HUDEP-2 (cell line): ENCODE results near the gene HPD.
A peak's percentile ranks its signal among the peaks of the same experiment; 100 is the strongest.

Experiments
- DNase-seq, 76 experiments: peaks; one replicate each; lab custom pipeline; 2025; ENCODE audit not compliant: unreplicated experiment in 76 of 76; lab: John Stamatoyannopoulos, UW

HPD gene

DNA sequence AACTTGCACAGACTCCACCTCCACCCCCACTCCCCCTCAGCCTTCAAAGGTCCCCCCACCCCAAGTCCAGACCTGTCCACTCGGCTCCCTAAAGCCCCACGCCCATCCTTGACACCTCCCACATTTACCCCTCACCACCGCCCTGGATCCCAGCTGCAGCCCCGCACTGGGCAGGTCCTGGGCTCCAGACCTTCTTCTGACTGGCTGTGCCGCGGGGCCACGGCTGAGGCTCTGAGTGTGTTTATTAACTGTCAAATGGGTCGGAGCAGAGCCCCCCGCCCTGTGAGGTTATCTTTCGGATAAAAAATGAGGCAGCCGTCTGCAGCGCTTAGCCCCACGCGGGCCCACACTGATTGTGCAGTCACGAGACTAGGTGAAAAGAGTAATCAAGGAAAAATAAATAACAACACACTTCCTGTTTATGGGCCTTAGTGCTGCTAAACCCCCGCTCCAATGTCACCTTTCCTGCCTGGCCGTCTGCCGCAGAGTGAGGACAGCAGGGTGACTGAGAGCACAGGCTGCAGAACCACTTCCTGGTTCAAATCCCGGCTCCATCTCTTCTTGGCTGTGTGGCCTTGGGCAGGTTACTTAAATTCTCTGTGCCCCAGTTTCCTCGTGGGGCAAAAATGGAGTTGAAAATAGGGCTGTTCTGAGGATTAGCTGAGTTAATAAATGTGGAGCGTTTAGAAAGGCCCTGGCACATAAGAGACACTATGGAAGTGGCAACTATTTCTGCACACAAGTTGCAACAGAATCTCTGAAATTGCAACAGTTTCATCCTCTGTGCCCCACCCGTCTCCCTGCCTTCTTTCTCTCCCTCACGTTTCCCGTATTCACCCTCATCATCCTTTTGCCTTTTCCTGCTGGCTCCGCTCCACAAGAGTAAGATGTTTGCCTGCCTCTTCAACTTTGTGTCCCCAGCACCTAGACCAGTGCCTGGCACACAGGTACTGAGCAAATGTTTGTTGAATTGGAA, 45.5 kb downstream of the HPD start:
- DNase-seq: no peak

DNA sequence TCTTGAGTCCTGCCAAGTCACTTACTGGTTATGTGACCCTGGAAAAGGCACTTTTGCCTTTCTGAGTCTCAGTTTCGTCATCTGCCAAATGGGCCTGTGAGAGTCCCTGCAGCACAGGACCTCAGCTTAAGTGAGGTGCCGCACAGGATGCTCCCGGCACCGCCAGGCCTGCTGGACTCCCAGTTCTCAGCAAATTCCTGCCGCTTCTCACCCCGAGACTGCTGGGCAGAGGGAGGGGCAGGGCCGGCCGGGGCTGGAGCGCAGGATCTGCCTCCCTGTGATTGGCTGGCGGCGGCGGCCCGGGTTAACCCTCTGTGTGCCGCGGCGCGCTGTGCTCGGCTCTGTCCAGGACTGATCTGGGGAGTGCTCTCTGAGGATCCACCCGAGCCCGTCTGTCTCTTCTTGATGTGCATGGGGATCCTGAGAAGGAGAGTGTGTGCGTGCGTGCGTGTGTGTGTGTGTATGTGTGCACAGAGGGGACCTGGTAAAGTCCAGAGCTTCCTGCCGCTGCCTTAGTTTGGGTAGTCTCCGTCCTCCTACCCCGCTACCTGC, 46.3 kb downstream of the HPD start:
- DNase-seq: peak in 65 of 76 experiments; percentile 12 to 76 (median 58)

DNA sequence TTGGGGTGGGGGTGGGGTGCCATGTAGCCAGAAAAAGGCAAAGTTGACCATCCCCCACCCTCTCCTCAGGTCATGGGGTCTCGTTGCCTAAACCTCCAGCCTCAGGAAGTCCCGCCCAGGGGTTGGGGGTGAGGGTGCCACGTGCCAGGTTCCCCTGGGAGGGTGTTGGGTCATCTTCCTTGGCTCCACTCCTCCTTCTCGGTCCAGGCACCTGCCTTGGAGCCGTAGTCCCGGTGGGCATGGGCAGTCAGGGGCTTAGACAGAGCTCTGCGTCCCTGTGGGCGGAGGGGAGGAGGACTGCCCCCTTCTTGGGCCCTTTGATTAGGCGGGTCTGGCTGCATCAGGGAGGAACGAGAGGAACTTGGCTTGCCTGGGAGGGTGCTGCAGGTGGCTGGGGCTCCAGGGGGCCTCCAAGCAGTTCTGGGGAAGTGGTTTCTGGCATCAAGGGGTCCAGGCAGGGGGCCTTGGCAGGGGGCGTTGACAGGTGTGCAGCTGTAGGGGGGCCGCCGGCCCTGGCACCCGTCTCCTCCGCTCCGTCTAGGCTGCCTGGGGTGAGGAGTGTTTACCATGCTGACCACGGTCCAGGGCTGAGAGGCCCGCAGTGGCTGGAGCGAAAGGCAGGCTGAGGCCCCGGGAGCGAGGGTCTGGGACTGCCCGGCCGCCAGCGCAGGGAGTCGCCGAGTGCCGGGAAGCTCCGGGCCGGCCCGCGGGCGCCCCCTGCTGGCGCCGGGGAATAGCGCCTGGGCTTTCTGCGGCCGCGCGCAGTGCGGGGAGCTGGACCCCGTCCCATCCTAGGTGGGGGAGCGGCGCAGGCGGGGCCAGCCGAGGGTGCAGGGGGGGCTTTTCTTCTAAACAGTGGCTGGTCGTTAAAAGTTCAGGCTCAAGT, 47.0 kb downstream of the HPD start:
- DNase-seq: peak in 45 of 76 experiments; percentile 7 to 68 (median 41)

DNA sequence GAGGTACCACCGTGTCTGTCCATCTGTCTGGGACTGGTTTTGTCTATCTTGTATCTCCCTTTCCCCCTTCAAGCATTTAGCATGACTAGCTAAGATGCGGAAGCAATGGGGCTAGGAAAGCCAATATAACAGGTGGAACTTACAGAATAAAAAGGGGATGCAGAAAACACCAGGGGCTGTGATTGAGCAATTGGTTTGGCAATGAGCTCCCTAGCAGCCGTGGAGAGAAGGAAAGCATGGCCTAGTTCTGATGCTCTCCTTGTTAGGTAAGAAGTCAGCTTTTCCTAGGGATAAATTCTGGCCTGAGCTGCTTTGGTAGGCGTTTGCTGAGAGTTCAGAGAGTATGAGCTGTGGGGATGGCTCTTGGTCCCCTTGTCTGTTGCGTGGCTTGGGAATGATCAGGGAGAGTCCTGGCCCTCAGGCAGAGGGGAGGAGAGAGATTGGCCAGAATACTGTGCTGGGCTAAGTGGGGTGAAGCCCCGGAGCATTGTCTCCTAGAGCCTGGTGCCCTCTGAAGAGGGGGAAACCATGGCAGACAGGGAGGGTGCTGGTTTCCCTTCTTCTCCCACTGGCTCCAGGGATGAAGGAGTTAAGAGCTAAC, 47.7 kb downstream of the HPD start:
- no peak for DNase-seq

DNA sequence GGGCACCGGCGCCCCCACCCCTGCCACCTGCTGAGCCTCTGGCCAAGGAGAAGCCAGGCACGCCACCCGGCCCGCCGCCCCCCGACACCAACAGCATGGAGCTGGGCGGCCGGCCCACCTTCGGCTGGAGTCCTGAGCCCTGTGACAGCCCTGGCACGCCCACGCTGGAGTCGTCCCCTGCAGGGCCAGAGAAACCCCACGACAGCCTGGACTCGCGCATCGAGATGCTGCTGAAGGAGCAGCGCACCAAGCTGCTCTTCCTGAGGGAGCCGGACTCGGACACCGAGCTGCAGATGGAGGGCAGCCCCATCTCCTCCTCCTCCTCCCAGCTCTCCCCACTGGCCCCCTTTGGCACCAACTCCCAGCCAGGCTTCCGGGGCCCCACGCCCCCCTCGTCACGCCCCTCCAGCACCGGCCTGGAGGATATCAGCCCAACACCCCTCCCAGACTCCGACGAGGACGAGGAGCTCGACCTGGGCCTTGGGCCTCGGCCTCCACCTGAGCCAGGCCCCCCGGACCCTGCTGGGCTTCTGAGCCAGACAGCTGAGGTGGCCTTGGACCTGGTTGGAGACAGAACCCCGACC, 48.3 kb downstream of the HPD start:
- no peak for DNase-seq

DNA sequence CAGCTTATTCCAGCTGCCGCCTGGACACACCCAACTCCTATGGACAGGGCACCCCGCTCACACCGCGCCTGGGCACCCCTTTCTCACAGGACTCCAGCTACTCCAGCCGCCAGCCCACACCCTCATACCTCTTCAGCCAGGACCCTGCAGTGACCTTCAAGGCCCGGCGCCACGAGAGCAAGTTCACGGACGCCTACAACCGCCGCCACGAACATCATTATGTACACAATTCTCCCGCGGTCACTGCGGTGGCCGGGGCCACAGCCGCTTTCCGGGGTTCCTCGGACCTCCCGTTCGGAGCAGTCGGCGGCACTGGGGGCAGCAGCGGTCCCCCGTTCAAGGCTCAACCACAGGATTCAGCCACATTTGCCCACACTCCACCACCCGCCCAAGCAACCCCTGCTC, 48.9 kb downstream of the HPD start:
- DNase-seq: no peak

DNA sequence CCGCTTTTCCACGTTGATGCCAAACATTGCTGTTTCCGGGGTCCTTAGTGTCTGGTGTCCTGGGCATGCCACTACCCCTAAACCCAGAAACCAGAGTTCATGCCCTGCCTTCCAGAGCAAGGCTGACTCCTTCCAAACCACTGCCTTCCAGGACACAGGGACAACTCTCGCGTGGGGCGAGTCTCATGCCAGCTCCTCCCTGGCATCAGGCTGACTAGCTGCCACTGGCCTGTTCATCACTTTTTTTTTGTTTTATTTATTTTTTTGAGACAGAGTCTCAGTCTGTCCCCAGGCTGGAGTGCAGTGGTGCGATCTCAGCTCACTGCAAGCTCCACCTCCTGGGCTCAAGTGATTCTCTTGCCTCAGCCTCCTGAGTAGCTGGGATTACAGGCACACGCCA, 50.0 kb downstream of the HPD start:
- no peak for DNase-seq

DNA sequence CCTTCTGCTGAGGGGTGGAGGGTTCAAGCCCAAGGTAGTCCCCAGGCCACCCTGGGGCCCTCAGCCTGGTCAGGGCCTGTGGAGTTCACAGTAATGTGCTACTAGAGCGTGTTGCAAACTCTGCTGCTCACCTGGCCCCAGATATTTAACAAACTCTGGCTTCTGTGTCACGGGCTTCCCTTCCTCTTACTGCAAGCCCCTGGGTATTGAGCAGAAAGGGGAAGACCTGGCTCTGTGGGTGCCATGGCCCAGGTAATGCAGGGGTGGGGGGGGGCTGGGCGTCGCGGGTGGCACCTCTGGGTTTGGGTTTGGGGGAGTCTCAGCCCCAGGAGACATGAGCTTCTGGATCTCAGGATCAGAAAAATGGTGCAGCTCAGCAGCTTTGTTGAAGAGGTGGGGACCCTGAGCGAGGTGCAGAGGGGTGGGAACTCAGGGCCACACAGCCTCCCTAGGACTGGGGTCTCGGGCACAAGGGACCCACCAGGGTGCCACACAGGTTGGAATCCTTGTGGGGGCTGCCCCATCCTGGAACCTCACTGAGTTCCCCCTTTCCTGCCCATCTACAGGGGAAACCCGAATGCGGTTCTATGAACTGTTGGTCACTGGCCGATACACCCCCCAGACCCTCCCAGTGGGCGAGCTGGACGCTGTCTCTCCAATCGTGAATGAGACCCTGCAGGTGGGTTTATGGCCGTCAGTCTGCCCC, 50.9 kb downstream of the HPD start:
- DNase-seq: no peak

DNA sequence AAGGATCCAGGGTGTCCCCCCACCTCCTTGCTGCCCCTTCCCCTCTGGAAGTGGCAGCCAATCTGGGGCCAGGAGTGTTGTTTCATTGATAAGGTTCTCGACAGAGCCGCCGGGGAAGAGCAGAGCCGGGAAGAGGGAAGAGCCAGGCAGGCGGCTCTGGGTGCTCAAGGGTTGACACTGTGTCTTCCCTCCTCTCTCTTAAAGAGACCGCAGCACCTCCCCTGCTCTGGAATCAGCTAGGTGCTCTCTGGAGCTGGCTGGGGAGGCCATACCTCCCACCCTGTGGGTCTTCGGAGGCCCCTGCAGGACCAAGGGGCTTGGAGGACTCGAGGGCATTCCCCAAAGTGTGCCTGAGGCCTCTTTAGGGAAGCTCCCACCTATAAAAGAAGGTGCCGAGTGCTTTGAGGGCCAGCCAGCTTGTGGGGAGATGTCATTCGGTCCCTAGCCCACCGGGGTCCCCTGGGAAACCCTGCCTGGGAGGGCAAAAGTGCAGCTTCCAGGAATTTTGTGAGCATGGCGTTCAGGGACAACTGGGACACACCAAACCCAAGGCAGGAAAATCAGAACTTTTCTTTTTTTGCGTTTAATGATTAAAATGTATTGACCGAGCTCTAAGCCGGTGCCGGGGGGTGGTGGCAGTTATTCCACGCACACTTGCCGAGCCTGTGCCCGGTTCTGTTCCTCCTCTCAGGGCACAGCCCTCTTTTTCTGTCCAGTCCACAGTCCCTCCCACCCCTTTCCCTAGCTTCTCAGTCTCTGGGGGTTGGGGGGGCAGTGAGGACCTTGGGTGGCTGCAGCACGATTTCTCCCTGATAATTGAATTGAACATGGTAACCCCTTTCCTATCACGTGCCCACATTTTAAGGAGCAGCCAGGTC, 51.9 kb downstream of the HPD start:
- no peak for DNase-seq

DNA sequence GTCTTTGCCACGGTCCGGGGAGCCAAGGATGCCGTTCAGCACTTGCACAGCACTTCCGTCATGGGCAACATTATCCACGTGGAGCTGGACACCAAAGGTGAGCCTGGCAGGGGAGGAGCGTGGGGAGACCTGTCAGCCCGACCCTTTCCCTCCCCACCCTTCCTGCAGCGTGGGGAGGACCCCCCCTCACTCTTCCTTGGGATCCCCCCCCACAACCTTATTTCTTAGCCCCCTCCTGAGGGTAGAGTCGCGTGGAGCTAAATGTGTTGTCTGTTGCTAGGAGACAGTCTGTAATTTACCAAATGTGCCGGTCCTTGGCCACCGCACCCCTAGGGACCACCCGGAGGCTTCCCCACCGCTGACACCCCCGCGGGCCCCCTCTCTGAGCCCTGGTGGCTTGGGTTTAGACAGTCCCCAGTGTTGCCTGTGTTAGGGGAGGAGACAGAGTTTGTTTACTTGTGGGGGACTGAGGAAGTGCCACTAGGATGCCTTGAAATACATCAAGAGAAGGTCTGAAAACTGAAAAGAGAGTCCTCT, 52.6 kb downstream of the HPD start:
- no peak for DNase-seq

DNA sequence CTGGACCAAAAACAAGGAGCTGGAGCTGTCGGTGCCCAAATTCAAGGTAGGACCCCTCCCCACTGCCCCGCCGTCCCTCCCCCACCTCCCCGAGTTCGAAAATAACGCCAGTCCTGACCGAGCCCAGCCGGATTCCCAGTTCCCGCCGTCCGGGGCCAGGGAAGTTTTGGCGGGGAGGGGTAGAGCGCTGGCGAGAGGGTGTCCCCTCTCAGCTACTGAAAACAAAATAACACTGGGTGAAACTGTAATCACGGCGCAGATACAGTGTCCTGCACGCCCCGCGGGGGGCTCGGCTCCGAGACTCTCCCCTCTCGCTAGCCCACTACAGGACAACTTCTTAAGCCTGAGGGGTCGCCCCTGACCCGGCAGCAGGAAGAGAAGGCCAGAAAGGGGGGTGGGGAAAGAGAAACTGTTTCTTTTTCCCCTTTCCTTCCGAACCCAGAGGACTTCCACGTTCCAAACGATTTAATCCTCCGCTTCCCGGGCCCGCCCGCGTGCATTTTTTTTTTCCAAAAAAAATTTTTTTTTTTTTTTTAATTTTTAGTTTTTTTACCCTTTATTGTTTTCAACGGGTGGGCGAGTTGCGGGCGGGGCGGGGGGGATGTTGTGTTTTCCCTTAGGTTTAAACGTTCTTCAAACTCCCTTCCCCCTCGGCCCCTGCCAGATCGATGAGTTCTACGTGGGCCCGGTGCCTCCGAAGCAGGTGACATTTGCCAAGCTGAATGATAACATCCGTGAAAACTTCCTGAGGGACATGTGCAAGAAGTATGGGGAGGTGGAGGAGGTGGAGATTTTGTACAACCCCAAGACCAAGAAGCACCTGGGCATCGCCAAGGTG, 53.3 kb downstream of the HPD start:
- DNase-seq: peak in 4 of 76 experiments; percentile 10 to 46 (median 14)

DNA sequence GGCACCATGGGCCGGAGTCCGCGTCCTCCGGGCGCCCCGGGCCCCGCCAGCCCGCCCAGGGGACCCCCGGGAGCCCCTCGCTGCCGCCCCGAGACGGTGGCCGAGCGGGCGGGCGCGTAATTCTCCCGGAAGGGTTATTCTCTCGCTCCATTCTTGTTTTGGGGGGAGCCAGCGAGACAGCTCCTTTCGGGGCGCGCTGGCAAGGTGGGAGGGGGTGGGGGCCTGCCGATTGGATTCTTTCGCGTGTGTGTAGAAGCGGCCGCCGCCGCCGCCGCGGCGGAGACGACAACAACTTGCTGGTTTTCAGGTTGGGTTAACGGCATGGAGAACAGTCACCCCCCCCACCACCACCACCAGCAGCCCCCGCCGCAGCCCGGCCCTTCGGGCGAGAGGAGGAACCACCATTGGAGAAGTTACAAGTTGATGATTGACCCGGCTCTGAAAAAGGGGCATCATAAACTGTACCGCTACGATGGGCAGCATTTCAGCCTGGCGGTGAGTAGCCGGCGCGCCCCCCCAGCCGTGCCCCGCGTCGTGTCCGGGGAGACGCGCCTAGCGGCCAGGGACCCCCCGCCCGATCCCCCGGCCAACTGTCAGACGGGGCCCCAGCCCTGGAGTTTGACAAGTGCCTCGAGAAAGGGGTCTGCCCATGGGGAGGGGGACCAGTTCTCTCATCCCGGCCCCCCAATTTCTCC, 54.1 kb downstream of the HPD start:
- DNase-seq: peak in 15 of 76 experiments; percentile 9 to 36 (median 20)

DNA sequence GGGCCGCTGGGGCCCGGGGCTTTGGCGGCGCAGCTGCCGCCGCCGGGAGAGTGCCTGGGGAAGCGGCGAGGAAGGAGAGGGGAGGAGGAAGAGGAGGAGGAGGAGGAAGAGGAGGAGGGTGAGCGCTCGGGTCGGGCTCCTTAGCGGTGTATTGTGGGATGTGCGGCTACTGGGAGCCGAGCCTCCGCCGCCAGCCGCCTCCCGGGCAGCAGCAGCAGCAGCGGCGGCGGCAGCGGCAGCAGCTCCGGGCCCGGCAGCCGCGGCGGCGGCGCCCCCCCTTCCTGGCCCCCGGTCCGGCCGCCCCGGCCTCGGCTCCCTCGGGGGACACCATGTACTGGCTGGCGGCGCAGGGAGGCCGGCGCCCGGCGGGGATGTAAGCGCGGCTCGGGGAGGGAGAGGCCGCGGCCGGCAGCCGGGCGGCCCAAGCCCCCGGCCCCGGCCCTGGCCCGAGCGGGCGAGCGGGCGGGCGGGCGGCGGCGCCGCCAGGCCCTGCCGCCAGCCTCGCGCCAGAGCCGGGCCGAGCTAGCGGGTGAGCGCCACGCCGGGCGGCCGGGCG, 54.7 kb downstream of the HPD start, which contains the start of gene SETD1B:
Gene SETD1B (plus strand): TSS at position 149 of the 556 bp plus-strand sequence. CDS start 729 bp downstream, outside the sequence.
- DNase-seq: peak in 65 of 76 experiments; percentile 10 to 75 (median 45)

DNA sequence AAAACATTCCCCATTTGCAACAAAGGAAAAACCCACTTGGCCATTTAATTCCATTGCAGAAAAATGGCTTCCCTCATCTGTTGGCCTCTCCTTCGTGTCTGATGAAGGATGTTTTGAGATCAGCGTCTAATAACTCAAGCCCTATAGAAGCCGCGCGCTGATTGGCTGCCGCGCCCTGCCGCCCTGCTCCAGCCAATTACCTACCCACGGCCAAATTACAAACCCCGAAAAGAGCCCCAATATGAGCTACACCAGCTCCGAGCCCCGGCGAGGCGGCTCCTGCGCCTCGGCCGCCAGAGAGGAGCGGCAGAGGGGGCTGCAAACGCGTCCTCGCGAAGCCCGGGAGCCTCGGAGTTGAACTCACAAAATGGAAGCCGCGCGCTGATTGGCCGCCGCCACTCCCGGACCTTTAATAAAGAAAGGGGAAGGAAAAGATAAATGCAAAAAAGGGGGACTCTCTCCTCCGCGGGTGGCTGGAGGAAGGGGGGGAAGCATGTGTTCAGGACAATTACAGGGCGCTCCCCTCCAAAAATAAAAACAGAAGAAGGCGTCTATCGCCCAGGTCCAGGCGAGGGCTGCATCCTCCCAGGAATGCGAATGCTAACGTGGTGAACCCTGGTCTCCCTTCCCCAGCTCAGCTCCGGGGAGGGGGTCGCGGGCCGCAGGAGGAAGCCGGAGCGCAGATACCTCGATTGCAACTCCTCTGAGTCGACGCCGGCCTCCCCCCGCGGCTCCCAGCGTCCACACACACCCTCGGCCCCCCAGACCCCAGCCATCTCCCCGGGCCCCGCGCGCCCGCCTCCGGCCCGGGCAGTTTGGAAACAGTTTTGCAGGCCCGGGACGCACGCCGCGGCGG, 55.6 kb downstream of the HPD start:
- peak; percentile 35 to 95 (median 86) for DNase-seq

DNA sequence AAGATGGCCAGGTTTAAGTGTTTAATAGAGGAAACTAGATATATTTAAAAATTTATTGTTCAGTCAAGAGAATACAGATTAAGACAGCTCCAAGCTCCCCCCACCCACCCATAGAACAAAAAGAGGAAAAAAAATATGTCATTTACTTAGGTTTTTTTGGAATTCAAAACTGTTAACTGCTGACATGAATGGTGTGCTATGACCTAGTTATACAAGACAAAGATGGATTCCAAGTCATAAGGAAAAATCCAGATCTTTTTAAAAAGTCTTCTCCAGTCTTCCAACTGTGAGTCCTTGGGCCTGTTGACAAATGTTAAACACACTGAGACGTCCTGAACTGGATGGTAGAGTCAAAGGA, 56.2 kb downstream of the HPD start:
- DNase-seq: no peak
